Panc1 (cell line): ENCODE measurements around the gene HDAC11. TPM values are rescaled to one million over a fixed set of nuclear protein-coding genes. Genes with fewer than 3 reads are reported as not detected.

Source experiments
- ATAC-seq: fragments of 200-7000 bp; cut with Tn5 transposase; 2 replicates; pipeline ENCODE4 v1.9.1; 2020; ENCODE audit warnings: mild to moderate bottlenecking, moderate library complexity
- BruUV-seq: library from RNA; stranded (reverse); fragments of 400-500 nt; replicated peaks from 2 replicates; lab custom pipeline; 2021; lab: Mats Ljungman, UMichigan
- CTCF ChIA-PET: fragments of 300-600 bp; sonication (Branson Sonifier 250); formaldehyde crosslinking; loops from one replicate; lab custom pipeline; 2022; ENCODE audit warnings: antibody characterized with exemption; lab: Charles Lee
- POLR2A ChIA-PET: fragments of 300-600 bp; sonication (Branson Sonifier 250); formaldehyde crosslinking; loops from one replicate; lab custom pipeline; 2022; ENCODE audit warnings: antibody characterized with exemption; lab: Charles Lee
- DNase-seq: peaks from one replicate; pipeline ENCODE4 v3.0.0-alpha.2; 2010; ENCODE audit warnings: low read depth, low spot score
- H3K27ac ChIP-seq: 2 replicates; pipeline ENCODE4 v1.5.1; 2011; ENCODE audit warnings: mild to moderate bottlenecking, low read length, inconsistent platforms
- H3K27me3 ChIP-seq: fragments of 200-500 bp; sonication (Bioruptor generic); 2 replicates; pipeline ENCODE4 v1.6.0; 2014; ENCODE audit warnings: low read length, inconsistent platforms; ENCODE audit not compliant: control insufficient read depth, insufficient read depth
- H3K36me3 ChIP-seq: fragments of 200-500 bp; sonication (Bioruptor generic); 2 replicates; pipeline ENCODE4 v1.5.1; 2014; ENCODE audit warnings: inconsistent platforms, mild to moderate bottlenecking, low read length, moderate library complexity; ENCODE audit not compliant: control insufficient read depth, insufficient read depth
- H3K4me1 ChIP-seq: 2 replicates; pipeline ENCODE4 v1.5.1; 2011; ENCODE audit warnings: inconsistent platforms, mild to moderate bottlenecking, low read length, moderate library complexity; ENCODE audit not compliant: control insufficient read depth, insufficient read depth
- H3K4me3 ChIP-seq, 2 experiments: 2 replicates each; pipeline ENCODE4 v1.5.1; 2011 to 2012; ENCODE audit warnings: low read depth in 2 of 2, low read length in 2 of 2, mild to moderate bottlenecking in 2 of 2, inconsistent platforms in 1 of 2, moderate library complexity in 1 of 2
- H3K9me3 ChIP-seq: fragments of 200-500 bp; sonication (Bioruptor generic); 2 replicates; pipeline ENCODE4 v1.5.1; 2014; ENCODE audit warnings: low read depth, mild to moderate bottlenecking, inconsistent platforms, low read length, moderate library complexity; ENCODE audit not compliant: control insufficient read depth, insufficient read depth
- POLR2AphosphoS5 ChIP-seq: IDR thresholded peaks from 2 replicates; pipeline ENCODE4 v1.6.1; 2012; ENCODE audit warnings: mild to moderate bottlenecking, low read depth, low read length, moderate library complexity
- REST ChIP-seq, 2 experiments: IDR thresholded peaks; 2 replicates each; pipeline ENCODE4 v1.6.1; 2011 to 2012; ENCODE audit warnings: low read depth in 2 of 2, control low read depth in 1 of 2, low read length in 1 of 2, mild to moderate bottlenecking in 1 of 2, moderate library complexity in 1 of 2; ENCODE audit not compliant: insufficient read depth in 1 of 2
- SIN3A ChIP-seq: IDR thresholded peaks from 2 replicates; pipeline ENCODE4 v1.6.1; 2012; ENCODE audit warnings: low read depth, mild to moderate bottlenecking, low read length, moderate library complexity, borderline replicate concordance; ENCODE audit not compliant: insufficient read depth
- TCF7L2 ChIP-seq: IDR thresholded peaks from 2 replicates; pipeline ENCODE4 v1.6.1; 2011; ENCODE audit warnings: mild to moderate bottlenecking, low read depth, low read length, inconsistent platforms
- in situ Hi-C: cut with HindIII; loops from 2 replicates; pipeline ENCODE4 v1.10.0; 2016; ENCODE audit warnings: low sequenced_read_pairs, low pct_unique_long_range_greater_than_20kb
- intact Hi-C: fragments of 100-400 bp; cut with micrococcal nuclease; formaldehyde crosslinking; loops from one replicate; pipeline ENCODE4 v1.10.0; 2022; ENCODE audit not compliant: unreplicated experiment
- total RNA-seq: library from RNA; stranded (reverse); gene quantifications from one replicate; pipeline ENCODE4 v1.2.1, GENCODE V29; 2021; ENCODE audit not compliant: unreplicated experiment
- TF ChIP-seq, protein P1 (sequence below): fragments of 450-650 bp; IDR thresholded peaks from 2 replicates; pipeline ENCODE4 v1.5.1; 2017; ENCODE audit warnings: mild to moderate bottlenecking

Gene HDAC11
- total RNA-seq, 1 experiment from 2014 or later = 10.6 TPM

DNA sequence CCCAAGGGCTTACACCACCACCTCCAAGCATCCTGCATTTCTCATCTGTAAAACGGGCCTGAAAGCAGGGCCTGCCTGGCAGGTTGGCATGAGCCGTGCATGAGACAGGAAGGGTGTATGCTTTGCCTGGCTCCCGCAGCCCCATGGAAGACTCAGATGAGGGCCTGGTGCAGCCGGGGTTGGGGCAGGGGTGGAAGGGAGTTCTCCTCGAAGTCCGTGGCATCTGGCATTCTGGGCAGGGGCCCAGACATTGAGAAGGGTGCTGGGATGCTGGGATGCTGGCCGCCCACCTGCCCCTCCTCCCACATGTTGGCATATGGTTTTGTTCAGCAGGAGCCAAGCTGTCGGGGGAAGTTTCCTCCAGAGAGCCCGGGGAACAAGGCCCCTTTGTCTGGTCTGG is 55.8 kb downstream of the HDAC11 start:
- no peaks in the 10 kb centered on the region for H3K9me3 ChIP-seq
- BruUV-seq = no TSS peak
- no peak for TF ChIP-seq SIN3A
- no peak for TF ChIP-seq REST (IDR thresholded peaks at IDR 0.05; ENCODE audit: insufficient read depth in 1 of 2, low read depth in 2 of 2, low read length in 1 of 2)
- no peak for TF ChIP-seq TCF7L2
- TF ChIP-seq, protein P1, sequence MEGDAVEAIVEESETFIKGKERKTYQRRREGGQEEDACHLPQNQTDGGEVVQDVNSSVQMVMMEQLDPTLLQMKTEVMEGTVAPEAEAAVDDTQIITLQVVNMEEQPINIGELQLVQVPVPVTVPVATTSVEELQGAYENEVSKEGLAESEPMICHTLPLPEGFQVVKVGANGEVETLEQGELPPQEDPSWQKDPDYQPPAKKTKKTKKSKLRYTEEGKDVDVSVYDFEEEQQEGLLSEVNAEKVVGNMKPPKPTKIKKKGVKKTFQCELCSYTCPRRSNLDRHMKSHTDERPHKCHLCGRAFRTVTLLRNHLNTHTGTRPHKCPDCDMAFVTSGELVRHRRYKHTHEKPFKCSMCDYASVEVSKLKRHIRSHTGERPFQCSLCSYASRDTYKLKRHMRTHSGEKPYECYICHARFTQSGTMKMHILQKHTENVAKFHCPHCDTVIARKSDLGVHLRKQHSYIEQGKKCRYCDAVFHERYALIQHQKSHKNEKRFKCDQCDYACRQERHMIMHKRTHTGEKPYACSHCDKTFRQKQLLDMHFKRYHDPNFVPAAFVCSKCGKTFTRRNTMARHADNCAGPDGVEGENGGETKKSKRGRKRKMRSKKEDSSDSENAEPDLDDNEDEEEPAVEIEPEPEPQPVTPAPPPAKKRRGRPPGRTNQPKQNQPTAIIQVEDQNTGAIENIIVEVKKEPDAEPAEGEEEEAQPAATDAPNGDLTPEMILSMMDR = no peak
- TF ChIP-seq POLR2AphosphoS5 = no peak
- DNase-seq (no peak), ATAC-seq (no peak)
- H3K36me3 ChIP-seq = no peaks in the 10 kb centered on the region
- CTCF ChIA-PET = no interaction called here
- H3K27me3 ChIP-seq = no peaks in the 10 kb centered on the region
- H3K4me3 ChIP-seq = no peak overlapping the region
- H3K4me1 ChIP-seq = no peaks in the 10 kb centered on the region
- H3K27ac ChIP-seq = no peak overlapping the region
- POLR2A ChIA-PET = no interaction called here
- intact Hi-C loops = no loop called here
- in situ Hi-C loops = no loop called here

DNA sequence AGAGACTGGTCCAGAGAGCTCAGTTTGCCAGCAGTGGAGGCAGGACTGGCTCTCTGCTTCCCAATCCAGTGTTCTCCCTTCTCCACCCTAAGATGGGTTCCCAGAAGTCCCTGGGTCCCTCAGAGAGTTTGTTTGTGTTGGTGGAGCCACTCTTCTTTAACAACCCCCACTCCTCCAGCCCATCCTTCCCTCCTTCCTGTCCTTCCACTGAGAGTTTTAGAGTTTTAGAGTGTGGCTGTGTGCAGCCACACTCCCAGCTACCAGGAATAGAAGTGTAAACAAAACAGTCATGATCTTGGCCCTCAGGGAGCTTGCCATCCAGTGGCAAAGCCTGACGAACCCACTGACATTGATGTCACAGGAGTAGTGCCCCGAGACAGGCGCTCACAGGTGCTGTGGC is 56.3 kb downstream of the HDAC11 start:
- no peak overlapping the region for H3K4me3 ChIP-seq
- ChIA-PET CTCF (no interaction called here), POLR2A (no interaction called here)
- H3K9me3 ChIP-seq = no peaks in the 10 kb centered on the region
- no peak overlapping the region for H3K27ac ChIP-seq
- ATAC-seq = no peak
- no TSS peak for BruUV-seq
- in situ Hi-C loops (no loop called here), intact Hi-C loops (no loop called here)
- H3K4me1 ChIP-seq = no peaks in the 10 kb centered on the region
- no peak for DNase-seq
- no peak for TF ChIP-seq REST (IDR thresholded peaks at IDR 0.05; ENCODE audit: insufficient read depth in 1 of 2, low read depth in 2 of 2, low read length in 1 of 2)
- no peak for TF ChIP-seq SIN3A
- TF ChIP-seq, protein P1 = no peak
- TF ChIP-seq POLR2AphosphoS5 = no peak
- TF ChIP-seq TCF7L2 = no peak
- H3K27me3 ChIP-seq = no peaks in the 10 kb centered on the region
- no peaks in the 10 kb centered on the region for H3K36me3 ChIP-seq
